ENCODE results near the gene LURAP1L.

LURAP1L gene

DNA sequence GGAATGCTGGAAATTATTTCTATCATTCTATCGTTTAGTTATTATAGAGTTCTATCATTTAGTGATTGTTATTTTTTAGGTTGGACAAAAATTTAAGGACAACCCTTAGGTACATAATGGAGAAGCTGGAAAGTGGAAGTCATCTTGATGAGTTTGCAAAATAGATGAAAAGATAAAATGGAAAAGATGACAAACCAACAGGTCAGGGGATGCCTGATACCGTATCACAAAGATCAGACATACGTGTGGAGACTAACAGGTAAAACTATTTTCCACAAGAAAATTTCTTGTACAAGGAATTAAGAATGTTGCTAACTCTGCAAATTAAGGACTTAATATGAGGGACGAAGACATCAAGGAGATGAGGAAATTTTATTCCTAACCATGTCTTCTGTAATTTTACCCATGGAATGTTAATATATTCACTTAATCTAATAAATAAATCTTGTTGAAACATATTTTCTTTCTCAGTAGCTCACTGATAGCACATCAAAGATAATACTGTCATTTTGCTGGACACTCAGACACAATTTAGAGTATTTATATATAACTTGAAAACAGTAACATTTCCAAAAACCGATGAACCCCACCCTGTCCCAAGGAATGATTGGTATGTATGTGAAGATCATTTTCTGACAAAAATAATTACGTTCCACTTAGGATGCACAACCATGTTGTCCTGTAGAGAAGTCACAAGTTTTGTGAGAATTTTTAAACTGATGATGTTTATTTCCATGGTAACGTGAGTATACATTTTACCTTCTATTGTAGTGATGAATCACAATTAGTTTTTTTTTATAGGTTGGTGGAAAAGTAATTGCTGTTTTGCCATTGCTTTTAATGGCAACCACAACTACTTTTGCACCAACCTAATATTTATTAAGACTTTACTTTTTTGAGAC lies 2.6 kb downstream of the LURAP1L start:
- no peak for DNase-seq (ENCODE audit: low read depth in 3 of 3)

DNA sequence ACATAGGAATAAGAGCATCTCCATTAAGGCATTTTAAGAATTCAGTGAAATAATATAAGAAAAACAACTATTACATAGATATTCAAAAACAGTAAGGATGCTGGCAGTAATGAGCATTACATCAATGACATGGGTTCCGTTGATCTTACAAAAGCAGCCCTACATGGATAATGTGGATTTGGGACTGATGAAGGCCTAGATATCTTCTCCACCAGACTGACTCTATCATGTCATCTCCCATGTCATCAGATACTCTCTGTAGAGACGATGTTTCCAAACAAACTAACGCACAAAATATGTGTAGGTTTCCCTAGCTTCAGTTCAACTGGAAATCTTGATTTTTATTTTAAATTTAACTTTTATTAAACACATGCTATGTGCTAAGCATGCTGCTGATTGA lies 3.6 kb downstream of the LURAP1L start:
- DNase-seq (ENCODE audit: low read depth in 3 of 3) = no peak

DNA sequence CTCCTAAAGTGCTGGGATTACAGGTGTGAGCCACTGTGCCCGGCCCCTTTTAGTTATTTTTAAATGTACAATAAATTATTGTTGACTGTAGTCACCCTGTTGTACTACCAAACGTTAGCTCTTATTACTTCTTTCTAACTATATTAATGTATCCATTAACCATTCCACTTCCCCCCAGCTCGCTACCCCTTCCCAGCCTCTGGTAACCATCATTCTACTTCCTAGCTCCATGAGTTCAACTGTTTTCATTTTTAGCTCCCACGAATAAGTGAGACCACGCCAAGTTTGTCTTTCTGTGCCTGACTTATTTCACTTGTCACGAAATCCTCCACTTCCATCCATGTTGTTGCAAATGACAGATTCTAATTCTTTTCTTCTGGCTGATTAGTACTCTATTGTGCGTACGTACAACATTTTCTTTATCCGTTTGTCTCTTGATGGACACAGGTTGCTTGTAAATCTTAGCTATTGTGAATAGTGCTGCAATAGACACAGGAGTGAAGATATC lies 6.5 kb downstream of the LURAP1L start:
- no peak for DNase-seq (ENCODE audit: low read depth in 3 of 3)

DNA sequence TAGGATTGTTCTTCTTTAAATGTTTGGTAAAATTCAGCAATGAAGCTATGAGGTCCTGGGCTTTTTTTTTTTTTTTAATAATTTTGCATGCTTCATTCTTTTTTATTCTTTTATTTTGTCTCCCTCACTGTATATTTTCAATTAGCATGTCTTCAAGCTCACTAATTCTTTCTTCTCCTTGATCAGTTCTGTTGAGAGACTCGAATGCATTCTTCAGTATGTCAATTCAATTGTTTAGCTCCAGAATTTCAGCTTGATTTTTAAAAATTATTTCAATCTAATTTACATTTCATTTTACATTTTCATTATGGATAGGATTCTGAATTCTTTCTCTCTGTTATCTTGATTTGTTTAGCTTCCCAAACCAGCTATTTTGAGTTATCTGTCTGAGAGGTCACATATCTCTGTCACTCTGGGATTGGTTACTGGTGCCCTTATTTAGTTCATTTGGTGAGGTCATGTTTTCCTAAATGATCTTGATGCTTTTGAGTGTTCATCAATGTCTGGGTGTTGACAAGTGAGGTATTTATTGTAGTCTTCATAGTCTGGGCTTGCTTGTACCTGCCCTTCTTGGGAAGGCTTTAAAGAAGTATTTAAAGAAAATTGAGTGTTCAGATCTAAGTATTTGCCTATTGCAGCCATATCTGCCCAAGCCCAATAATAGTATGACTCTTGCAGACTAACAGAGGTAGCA lies 9.1 kb downstream of the LURAP1L start:
- no peak for DNase-seq (ENCODE audit: low read depth in 3 of 3)

DNA sequence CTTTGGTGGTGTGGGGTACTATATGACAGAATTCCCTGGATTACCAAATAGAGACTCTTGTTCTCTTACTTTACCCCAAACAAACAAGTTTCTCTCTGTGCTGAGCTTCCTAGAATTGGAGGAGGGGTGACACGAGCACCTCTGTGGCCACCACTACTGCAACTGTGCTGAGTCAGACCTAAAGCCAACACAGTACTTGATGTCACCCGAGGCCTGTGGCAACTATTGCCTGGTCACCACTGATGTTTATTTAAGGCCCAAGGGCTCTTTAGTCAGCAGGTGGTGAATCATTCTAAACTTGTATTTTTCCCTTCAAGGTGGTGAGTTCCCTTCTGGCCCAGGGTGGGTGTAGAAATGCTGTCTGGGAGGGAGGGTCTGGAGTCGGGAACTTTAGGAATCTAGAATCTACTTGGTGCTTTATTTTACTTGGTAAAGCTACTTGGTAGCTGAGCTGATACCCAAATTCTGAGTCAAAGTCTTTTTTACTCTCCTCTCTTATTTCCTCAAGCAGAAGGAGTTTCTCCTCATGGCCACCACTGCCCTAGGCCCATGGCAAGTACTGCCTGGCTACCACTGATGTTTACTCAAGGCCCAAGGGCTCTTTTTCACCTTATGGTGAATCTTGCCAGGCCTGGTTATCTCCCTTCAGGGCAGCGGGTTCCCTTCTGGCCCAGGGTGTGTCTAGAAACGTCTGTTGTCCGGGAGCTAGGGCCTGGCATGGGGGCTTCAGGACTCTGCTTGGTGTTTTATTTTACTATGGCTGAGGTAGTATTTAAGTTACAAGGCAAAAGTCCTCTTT lies 9.8 kb downstream of the LURAP1L start:
- no peak for DNase-seq (ENCODE audit: low read depth in 3 of 3)

DNA sequence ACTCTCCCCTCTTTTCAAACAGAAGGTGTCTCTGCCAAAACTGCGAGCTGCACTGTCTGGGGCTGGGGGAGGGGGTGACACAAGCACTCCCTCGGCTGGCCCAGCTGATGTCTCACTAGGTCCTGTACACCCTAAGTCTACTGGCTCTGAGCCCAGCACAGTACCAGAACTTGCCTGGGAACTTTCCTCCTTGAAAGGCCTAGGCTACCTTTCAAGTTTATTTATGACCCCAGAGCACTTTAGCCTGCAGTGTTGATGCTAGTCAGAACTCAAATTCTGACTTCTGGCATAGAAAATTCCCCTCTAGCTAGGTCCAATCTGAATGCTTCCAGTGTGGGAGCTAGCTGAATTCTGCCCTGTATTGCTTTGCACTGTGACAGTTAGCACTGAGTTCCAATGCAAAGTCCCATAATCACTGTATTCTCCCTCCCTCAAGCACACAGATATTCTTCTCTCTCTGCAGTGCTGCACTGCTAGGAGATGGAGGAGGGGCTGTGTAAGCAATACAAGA lies 10.5 kb downstream of the LURAP1L start:
- no peak for DNase-seq (ENCODE audit: low read depth in 3 of 3)

DNA sequence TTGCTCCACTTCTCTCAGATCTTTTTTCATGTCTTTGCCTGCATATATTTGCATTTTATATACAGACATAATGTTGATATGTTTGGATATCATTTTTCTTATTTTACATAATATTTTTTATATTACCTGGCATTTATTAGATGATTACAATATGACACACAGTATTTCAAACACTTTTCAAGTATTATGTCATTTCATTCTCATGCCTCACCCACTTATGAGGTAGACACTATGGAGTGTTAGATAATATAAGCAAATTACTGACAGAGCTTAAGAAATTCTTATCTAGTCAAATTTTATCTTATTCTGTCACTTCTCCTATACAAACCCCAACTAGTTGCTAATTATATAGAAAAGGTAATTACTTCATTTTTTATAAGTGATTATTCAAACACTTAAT lies 11.1 kb downstream of the LURAP1L start:
- DNase-seq (ENCODE audit: low read depth in 3 of 3) = no peak

DNA sequence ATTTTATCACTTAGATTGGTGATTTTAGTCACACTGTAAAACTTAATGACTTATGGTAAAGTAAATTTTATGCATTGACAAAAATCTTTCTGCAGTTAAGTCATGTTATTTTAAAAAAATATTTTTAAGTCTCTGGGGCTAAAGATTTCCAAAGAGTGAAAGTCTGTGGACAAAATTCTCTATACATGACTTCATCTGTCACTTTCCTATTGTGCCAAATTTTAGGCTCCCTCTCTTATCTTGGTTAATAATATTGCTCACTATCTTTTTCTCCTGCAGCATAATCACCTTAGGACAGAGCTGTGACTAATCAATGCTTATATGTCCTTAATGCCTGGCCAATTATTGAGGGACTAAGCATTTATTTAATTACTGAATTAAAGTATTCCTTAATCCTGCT lies 15.2 kb downstream of the LURAP1L start:
- DNase-seq (ENCODE audit: low read depth in 3 of 3) = no peak

DNA sequence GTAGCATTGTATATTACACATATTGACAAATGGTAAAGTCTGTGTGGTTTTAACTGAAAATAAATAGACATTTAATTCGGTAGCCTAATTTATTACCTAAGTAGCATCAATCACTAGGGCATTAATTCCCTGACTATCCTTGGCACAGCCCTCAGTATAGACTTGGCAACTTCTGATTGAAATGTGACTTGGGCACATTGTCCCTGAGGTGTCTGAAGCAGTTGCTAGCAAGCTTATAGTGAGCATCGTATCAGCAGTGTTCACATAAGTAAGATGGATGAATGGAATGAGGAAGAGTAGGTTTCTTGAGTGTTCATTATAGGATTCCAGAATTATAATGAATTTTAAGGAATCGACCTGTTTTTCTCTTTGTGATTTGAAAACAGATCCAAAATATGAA lies 16.1 kb downstream of the LURAP1L start:
- no peak for DNase-seq (ENCODE audit: low read depth in 3 of 3)

DNA sequence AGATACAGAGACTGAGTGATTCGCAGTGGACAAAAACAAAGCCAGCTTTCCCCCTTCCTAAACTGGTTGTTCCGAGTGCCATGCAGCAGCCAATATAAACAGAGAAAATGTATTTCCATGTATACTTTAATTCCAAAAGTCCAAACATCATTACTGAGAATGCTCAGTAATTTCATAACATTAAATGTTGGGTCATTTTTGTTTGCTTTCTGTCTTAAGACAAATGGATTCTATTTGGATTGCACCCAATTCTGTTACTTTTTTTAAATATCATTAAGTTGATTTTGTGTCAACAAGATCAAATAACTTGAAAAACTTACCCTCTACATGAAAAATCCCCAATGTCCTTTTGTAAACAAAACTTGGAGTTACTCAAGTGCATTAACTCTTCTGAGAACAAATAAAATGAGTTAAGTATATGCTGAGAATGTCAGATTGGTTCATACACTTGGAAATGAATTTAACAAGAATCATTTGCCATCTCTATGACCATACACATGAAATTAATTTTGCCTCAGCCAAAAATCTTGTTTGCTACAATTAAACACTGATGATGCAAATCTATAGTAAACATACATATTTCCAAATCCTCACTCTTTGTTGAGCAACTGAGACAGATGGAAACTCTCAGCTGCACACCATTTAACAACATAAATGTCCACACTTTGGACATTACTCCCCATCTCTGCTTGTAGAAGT lies 19.4 kb downstream of the LURAP1L start:
- no peak for DNase-seq (ENCODE audit: low read depth in 3 of 3)

DNA sequence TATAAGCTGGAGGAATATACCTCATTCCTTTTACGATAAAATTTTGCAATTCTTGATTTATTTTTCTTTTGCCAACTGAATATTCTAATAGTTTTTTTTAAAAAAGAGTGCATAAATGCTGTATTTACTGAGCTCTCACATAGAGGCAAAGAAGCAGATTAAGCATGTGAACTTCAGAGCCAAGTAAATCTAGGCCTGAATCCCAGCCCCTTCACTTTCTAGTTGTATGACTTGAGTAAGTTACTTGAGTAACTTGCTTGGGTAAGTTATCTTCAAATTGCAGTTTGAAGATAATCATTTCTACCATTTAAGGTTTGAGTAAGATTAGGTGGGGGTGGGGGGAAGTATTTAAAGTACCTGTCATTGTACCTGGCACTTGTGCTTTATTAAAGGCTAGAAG lies 21.8 kb downstream of the LURAP1L start:
- DNase-seq (ENCODE audit: low read depth in 3 of 3) = no peak

DNA sequence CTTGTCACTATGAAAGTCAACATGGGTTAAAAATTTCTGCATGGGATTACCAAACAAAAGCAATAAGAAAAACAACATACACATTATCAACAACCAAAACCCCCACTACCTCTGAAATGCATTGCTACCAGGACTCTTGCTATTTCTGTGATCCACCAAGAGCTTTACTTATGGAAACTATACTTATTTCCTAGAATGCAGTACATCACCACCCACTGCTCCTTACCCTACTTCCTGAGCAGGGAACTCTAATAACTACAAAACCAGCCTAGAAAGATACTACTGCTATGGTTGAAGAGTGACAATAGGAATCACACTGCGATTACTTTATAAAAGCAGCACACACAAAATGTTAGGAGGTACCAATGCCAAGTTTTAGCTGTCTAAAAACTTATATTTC lies 22.2 kb downstream of the LURAP1L start:
- DNase-seq (ENCODE audit: low read depth in 3 of 3) = no peak

DNA sequence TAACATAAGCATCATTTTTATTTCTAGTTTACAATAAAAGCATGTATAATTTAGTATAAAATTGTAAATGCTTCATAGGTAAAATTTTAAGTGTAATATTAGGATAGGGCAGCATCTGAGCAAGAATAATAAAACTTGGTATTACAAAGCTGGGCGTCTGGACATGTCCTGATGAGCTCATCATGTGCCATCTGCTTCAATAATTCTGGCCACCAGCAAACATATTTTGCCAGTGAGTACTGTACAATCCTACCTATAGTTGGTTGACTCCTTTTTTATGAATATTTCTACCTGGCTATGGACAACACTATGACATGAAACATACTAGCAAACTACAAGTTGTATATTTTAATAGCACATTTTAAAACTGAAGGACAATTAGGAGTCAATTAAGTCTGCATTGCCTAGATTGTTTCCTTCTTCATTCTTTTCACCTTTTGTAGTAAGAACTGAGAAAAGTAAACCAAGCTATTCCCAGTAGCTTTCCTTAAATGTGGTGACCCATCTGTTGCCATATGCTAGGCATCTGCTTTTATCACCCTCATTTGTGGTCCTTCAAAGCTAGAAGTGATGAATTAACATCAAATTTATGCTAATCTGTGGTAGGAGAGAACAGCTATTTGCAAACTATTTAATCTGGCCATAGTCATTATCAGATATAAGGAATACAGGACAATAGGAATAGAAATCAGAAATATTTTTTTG lies 23.4 kb downstream of the LURAP1L start:
- DNase-seq (ENCODE audit: low read depth in 3 of 3) = no peak

DNA sequence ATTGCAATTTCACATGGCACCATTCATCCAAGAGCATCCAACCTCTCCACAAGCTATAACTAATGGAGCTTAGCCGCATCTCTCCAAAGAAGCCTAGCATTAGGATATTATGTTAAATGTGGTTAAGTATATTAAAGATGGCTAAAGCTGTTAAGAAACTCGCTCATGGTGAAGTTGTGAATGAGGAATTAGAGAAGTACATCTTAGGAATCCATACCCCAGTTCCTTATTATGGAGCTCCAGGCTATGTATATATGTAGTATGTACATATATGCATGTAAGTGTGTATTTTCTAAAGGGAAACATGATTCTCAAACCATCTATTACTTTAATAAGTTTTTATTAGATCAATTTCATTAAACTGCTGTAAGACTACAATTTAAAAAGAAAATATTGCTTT lies 26.4 kb downstream of the LURAP1L start:
- no peak for DNase-seq (ENCODE audit: low read depth in 3 of 3)

DNA sequence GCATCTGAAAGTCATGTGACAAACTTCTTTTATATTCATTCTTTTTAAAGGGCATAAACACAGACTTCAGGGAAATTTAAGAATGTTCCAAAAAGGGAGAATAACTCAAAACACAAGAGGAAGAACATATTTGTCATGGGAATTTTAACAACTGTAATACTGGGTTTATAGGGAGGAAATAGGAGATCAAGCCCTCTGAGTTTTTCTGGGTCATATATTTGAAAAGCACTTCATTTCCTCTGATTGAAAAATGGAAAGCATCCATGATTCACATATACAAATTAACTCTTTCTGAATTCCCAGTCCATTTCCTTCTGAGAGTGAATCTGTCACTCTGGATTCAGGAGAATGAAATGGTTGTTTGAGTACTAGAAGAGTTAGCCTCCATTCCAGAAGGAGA lies 26.8 kb downstream of the LURAP1L start:
- DNase-seq (ENCODE audit: low read depth in 3 of 3) = no peak

DNA sequence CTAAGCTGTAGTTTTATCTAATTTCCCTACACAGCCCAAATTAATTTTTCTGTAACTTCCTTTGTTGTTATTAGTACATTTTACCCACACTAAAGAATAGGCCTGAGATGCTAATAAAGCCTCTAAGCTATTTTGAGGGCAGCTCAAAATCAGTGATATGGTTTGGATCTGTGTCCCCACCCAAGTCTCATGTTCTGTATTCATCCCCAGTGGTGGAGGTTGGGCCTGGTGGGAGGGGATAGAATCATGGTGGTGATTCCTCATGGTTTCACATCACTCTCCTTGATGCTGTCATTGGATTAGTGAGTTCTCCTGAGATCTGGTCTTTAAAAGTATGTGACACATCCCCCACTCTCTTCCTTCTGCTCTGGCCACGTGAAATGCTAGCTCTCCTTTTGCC lies 27.3 kb downstream of the LURAP1L start:
- DNase-seq (ENCODE audit: low read depth in 3 of 3) = no peak

DNA sequence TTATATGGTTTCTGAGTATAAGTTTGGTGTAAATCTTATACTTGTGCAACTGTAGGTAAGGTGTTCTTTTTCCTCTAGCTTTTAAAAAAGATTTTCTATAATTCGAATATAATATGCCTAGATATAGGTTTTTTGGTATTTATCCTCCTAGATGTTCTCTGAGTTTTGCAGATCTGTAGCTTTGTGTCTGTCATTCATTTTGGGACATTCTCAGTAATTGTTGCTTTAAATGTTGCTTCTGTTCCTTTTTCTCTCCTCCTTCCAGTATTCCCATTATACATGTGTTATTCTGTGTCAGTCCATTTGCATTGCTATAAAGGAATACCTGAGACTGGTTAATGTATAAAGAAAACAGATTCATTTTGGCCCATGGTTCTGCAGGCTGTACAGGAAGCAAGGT lies 33.7 kb downstream of the LURAP1L start:
- no peak for DNase-seq (ENCODE audit: low read depth in 3 of 3)

DNA sequence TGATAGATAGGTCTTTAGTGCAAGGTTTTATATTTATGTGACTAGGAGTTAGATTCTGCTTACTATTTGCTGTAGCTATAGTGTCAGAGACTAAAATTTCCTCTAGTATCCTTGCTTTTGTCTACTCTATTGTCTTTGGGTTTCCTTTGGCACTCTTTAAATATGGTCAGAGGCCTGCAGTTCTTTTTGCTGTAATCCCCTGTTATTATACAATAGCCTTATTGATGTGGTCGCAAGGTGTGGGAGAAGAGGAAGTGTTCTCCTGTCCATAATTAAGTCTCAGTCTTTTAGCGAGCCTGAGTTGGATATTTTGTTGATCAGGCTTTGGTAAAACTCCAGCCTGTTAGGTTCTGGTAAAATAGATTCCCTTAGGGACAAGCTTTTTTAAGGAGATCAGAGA lies 34.9 kb downstream of the LURAP1L start:
- no peak for DNase-seq (ENCODE audit: low read depth in 3 of 3)

DNA sequence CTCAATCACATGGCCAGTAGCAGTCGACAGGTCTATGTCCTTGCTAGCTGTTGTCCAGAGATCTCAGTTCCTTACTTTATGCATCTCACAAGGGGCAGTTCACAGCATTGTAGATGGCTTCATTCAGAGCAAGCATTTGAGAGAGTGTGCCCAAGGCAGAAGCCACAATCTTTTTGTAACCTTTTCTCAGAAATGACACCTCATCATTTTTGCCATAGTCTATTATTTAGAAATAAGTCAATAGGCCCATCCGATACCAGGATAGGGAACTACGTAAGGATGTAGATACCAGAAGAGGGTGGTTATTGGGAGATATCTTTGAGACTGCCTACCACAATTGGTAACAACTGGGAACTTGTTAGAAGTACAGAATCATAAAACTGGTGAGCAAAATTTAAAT lies 37.1 kb downstream of the LURAP1L start:
- DNase-seq (ENCODE audit: low read depth in 3 of 3) = no peak

DNA sequence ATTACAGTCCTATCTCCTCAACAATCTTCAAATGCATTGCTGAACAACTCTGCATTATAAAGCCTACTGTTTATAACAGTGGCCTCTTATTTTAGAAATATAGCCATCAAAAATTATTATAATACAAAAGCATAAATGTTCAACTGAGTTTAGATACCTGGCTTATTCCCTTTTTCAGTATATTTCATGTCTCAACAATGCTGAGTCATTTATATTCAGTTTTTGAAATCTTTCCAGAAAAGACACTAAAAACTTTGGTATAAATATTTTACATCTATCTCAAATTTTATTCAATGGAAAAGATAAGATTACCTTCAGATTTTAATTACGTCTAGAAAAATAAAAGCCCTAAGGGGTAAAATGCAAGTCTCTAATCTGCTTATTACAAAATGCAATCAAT lies 37.9 kb downstream of the LURAP1L start:
- DNase-seq (ENCODE audit: low read depth in 3 of 3) = no peak

DNA sequence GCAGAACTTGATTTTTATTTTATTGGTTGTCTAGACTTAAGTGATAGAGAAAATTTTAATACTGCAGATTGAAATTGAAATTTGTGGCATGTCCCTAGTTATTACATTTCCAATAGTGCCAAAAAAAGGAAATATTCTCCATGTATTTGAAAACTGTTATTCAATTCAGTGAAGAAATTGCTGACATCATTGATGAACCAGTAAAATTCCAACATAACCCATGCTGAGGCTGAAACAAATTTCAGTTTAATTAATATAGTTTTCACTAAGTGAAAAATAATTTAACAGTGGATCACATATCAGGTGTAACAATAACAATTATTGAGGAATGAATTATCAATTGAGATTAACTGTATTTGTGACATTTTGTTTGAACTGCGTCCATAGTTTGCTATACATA lies 38.7 kb downstream of the LURAP1L start:
- no peak for DNase-seq (ENCODE audit: low read depth in 3 of 3)
